A673 (cell line): ENCODE data around the gene TMX2.

Source experiments
- EZH2 ChIP-seq: fragments of 200-600 bp; sonication (generic); IDR thresholded peaks from 2 replicates; pipeline ENCODE4 v1.6.1; 2017; ENCODE audit warnings: borderline replicate concordance, low read depth, mild to moderate bottlenecking, mixed read lengths, antibody characterized with exemption, low read length; ENCODE audit not compliant: poor library complexity, severe bottlenecking
- TF ChIP-seq, protein P1 (sequence below): fragments of 300-800, 200-600 bp; sonication (generic); conservative IDR thresholded peaks from 2 replicates; pipeline ENCODE4 v1.5.1; 2017; ENCODE audit warnings: low read depth, mild to moderate bottlenecking, antibody characterized with exemption, low read length, moderate library complexity, mixed read lengths

DNA sequence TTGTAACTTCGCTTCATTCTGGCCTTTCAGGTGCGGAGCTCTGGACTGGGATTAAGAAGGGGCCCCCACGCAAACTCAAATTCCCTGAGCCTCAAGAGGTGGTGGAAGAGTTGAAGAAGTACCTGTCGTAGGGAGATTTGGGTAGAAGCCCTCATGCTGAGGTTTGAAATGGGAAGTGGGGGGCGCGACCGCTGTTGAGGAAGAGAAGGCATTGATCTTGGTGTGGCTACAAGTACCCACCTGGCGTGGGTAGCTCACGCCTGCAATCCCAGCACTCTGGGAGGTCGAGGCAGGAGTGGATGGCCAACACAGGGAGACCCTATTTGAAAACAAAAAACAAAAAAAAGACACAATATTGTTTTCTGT is 29.7 kb downstream of the TMX2 start:
- TF ChIP-seq, protein P1, sequence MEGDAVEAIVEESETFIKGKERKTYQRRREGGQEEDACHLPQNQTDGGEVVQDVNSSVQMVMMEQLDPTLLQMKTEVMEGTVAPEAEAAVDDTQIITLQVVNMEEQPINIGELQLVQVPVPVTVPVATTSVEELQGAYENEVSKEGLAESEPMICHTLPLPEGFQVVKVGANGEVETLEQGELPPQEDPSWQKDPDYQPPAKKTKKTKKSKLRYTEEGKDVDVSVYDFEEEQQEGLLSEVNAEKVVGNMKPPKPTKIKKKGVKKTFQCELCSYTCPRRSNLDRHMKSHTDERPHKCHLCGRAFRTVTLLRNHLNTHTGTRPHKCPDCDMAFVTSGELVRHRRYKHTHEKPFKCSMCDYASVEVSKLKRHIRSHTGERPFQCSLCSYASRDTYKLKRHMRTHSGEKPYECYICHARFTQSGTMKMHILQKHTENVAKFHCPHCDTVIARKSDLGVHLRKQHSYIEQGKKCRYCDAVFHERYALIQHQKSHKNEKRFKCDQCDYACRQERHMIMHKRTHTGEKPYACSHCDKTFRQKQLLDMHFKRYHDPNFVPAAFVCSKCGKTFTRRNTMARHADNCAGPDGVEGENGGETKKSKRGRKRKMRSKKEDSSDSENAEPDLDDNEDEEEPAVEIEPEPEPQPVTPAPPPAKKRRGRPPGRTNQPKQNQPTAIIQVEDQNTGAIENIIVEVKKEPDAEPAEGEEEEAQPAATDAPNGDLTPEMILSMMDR: no peak
- TF ChIP-seq EZH2: no peak
